OCI-LY3 (cell line): Measurements from ENCODE around the gene ZNF846.

ENCODE experiments used
- H2AFZ ChIP-seq: fragments of 200-600, 300-600 bp; shearing (Covaris generic); 2 replicates; pipeline ENCODE4 v1.6.0; 2014; ENCODE audit warnings: antibody characterized with exemption, low read depth, low read length
- H3K27ac ChIP-seq: fragments of 200-600, 300-600 bp; sonication (generic); 2 replicates; pipeline ENCODE4 v1.5.1; 2014; ENCODE audit warnings: mild to moderate bottlenecking, low read length, moderate library complexity, mixed read lengths
- H3K27me3 ChIP-seq: fragments of 200-600, 300-600 bp; sonication (generic); 2 replicates; pipeline ENCODE4 v1.6.1; 2014; ENCODE audit warnings: low read depth, low read length, mixed read lengths
- H3K36me3 ChIP-seq: fragments of 200-600, 300-600 bp; sonication (generic); replicated peaks from 2 replicates; pipeline ENCODE3; 2014; ENCODE audit warnings: low read depth, low read length, mixed read lengths
- H3K4me1 ChIP-seq: fragments of 300-600, 200-600 bp; sonication (generic); 2 replicates; pipeline ENCODE4 v1.6.1; 2014; ENCODE audit warnings: low read length, mixed read lengths
- H3K4me2 ChIP-seq: fragments of 200-600, 300-600 bp; sonication (generic); 2 replicates; pipeline ENCODE4 v1.6.1; 2014; ENCODE audit warnings: low read length, mixed read lengths
- H3K4me3 ChIP-seq: fragments of 300-600, 200-600 bp; sonication (generic); 2 replicates; pipeline ENCODE4 v1.5.1; 2014; ENCODE audit warnings: antibody characterized with exemption, mild to moderate bottlenecking, low read length, moderate library complexity
- H3K79me2 ChIP-seq: fragments of 300-600, 200-600 bp; shearing (Covaris generic); 2 replicates; pipeline ENCODE4 v1.6.1; 2014; ENCODE audit warnings: mild to moderate bottlenecking, low read length, mixed read lengths
- H3K9ac ChIP-seq: fragments of 300-600, 200-600 bp; shearing (Covaris generic); 2 replicates; pipeline ENCODE4 v1.6.0; 2014; ENCODE audit warnings: mild to moderate bottlenecking, low read length, moderate library complexity
- H3K9me3 ChIP-seq: fragments of 200-600, 300-600 bp; shearing (Covaris generic); 2 replicates; pipeline ENCODE4 v1.6.1; 2014; ENCODE audit warnings: low read length, mixed read lengths; ENCODE audit not compliant: insufficient read depth
- H4K20me1 ChIP-seq: fragments of 200-600, 300-600 bp; sonication (generic); 2 replicates; pipeline ENCODE4 v1.6.1; 2016; ENCODE audit warnings: low read length, mixed read lengths; ENCODE audit not compliant: insufficient read depth
- EZH2phosphoT487 ChIP-seq: fragments of 200-600 bp; shearing (Covaris generic); IDR thresholded peaks from 2 replicates; pipeline ENCODE4 v1.6.1; 2018; ENCODE audit warnings: antibody characterized with exemption, mixed run types, low read depth
- TF ChIP-seq, protein P1 (sequence below): fragments of 200-600, 300-600 bp; sonication (generic); IDR thresholded peaks from 2 replicates; pipeline ENCODE4 v1.5.1; 2014; ENCODE audit warnings: antibody characterized with exemption, low read length, low read depth

Gene ZNF846

DNA sequence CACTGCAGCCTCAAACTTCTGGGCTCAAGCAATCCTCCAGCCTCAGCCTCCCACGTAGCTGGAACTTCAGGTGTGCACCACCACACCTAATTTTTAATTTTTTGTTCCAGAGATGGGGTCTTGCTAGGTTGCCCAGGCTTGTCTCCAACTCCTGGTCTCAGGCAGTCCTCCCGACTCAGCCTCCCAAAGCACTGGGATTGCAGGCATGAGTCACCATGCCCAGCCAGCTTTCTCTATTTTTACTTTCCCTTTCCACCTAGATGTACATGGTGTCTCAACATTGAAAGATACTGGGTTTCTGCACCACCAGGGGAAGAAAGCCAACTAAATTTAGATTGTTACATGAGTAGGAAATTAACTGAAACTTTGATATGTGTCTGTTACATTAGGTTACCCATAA is 13.8 kb upstream of the ZNF846 start:
- Histone ChIP-seq H3K79me2 (no peaks in the 10 kb centered on the region), H3K4me1 (peaks cover 12% of the 10 kb centered on the region), H3K27me3 (no peaks in the 10 kb centered on the region), H3K9me3 (peaks cover 10% of the 10 kb centered on the region; the same call in 1 of the 2 replicates), H3K36me3 (no peaks in the 10 kb centered on the region), H2AFZ (no peak overlapping the region), H4K20me1 (no peaks in the 10 kb centered on the region), H3K27ac (no peak overlapping the region), H3K9ac (no peak overlapping the region), H3K4me3 (no peak overlapping the region), H3K4me2 (no peak overlapping the region)
- TF ChIP-seq, protein P1, sequence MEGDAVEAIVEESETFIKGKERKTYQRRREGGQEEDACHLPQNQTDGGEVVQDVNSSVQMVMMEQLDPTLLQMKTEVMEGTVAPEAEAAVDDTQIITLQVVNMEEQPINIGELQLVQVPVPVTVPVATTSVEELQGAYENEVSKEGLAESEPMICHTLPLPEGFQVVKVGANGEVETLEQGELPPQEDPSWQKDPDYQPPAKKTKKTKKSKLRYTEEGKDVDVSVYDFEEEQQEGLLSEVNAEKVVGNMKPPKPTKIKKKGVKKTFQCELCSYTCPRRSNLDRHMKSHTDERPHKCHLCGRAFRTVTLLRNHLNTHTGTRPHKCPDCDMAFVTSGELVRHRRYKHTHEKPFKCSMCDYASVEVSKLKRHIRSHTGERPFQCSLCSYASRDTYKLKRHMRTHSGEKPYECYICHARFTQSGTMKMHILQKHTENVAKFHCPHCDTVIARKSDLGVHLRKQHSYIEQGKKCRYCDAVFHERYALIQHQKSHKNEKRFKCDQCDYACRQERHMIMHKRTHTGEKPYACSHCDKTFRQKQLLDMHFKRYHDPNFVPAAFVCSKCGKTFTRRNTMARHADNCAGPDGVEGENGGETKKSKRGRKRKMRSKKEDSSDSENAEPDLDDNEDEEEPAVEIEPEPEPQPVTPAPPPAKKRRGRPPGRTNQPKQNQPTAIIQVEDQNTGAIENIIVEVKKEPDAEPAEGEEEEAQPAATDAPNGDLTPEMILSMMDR, result no peak
- no peak for TF ChIP-seq EZH2phosphoT487

DNA sequence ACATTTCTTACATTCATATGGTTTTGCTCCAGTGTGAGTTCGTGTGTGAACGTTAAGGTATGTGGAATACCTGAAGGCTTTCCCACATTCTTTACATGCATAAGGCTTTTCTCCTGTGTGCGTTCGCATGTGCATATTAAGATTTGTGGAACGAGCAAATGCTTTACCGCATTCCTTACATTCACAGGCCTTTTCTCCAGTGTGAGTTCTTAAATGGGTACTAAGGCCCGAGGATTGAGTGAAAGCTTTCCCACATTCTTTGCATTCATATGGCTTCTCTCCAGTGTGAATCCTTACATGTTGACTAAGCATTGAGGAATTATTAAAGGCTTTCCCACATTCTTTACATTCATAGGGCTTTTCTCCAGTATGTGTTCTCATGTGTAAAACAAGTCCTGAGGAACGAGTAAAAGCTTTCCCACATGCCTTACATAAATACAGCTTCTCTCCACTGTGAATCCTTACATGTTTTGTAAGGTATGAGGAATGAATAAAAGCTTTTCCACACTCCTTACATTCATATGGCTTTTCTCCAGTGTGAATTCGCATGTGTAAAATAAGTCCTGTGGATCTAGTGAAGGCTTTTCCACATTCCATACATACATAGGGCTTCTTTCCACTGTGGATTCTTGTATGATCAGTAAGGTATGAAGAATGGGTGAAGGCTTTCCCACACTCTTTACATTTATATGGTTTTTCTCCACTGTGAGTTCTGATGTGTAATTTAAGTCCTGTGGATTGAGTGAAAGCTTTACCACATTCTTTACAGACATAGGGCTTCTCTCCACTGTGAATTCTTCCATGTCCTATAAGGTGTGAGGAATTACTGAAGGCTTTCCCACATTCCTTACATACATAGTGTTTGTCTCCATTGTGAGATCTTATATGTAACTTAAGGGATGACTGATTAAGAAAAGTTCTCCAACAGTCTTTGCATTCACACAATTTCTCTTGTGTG is 10.7 kb downstream of the ZNF846 start:
- Histone ChIP-seq H3K4me2 (no peak overlapping the region), H3K27me3 (no peaks in the 10 kb centered on the region), H2AFZ (no peak overlapping the region), H3K27ac (no peak overlapping the region), H3K9me3 (peaks cover 22% of the 10 kb centered on the region), H4K20me1 (no peaks in the 10 kb centered on the region), H3K36me3 (peaks cover 27% of the 10 kb centered on the region), H3K79me2 (no peaks in the 10 kb centered on the region), H3K9ac (no peak overlapping the region), H3K4me3 (no peak overlapping the region), H3K4me1 (no peaks in the 10 kb centered on the region)
- no peak for TF ChIP-seq EZH2phosphoT487
- TF ChIP-seq, protein P1, result no peak

DNA sequence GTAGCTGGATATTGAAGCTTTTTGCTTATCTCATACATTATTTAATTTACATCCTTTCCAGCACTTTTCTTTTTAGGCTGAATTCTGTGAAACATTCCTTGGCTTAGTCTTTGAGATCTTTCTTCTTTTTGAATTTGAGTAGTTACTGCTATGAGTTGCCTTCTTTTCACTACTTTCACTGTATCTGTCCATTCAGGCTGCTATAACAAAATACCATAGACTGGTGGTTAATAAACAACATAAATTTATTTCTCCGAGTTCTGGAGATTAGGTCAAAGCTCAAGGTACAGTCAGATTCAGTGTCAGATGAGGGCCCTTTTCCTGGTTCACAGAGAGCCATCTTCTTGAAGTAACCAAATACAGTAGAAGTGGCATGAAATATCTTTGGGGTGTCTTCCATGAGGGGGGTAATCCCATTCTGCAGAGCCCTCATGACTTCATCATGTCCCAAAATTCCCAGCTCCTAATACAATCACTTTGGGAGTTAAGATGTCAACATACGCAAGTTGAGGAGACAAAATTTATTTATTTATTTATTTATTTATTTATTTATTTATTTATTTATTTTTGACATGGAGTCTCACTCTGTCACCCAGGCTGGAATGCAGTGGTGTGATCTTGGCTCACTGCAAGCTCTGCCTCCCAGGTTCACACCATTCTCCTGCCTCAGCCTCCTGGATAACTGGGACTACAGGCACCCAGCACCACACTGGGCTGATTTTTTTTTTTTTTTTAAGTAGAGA is 15.7 kb downstream of the ZNF846 start:
- Histone ChIP-seq H3K4me2 (no peak overlapping the region), H2AFZ (no peak overlapping the region), H3K9ac (no peak overlapping the region), H3K27ac (no peak overlapping the region), H3K9me3 (peaks cover 14% of the 10 kb centered on the region), H3K4me1 (no peaks in the 10 kb centered on the region), H3K27me3 (no peaks in the 10 kb centered on the region), H3K79me2 (no peaks in the 10 kb centered on the region), H4K20me1 (no peaks in the 10 kb centered on the region), H3K4me3 (no peak overlapping the region), H3K36me3 (peaks cover 13% of the 10 kb centered on the region)
- no peak for TF ChIP-seq EZH2phosphoT487
- TF ChIP-seq, protein P1, result no peak

DNA sequence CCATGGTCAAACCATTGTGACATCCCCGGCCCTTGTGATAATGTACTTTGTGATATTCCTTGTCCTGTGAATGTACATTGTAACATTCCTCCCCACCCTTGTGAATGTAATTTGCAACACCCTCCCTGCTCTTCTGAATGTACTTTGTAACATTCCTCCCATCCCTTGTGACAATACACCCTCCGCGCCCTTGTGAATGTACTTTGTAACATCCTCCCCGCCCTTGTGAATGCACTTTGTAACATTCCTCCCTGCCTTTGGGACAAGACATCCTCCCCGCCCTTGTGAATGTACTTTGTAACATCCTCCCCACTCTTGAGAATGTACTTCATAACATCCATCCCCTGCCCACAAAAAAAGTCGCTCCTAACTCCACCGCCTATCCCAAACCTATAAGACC is 17.1 kb downstream of the ZNF846 start:
- H3K27me3 ChIP-seq, result no peaks in the 10 kb centered on the region
- H3K9me3 ChIP-seq, result peaks cover 2% of the 10 kb centered on the region; the same call in 1 of the 2 replicates
- TF ChIP-seq EZH2phosphoT487, result no peak
- TF ChIP-seq, protein P1, result no peak
- no peaks in the 10 kb centered on the region for H3K79me2 ChIP-seq
- H3K27ac ChIP-seq, result no peak overlapping the region
- H3K36me3 ChIP-seq, result peaks cover 1% of the 10 kb centered on the region
- no peak overlapping the region for H3K4me2 ChIP-seq
- H3K4me3 ChIP-seq, result no peak overlapping the region
- no peak overlapping the region for H3K9ac ChIP-seq
- H2AFZ ChIP-seq, result no peak overlapping the region
- no peaks in the 10 kb centered on the region for H3K4me1 ChIP-seq
- no peaks in the 10 kb centered on the region for H4K20me1 ChIP-seq
